ENCODE results near the gene GRHL3.

The GRHL3 gene

GRCh38 chr1:24300971-24301784 lies 18.0 kb upstream of the GRHL3 start:
- Mint-ChIP-seq H3K4me1 (no peaks in the 10 kb centered on the region), H3K27me3 (ENCODE audit: low read depth) (peaks cover 18% of the 10 kb centered on the region), H3K27ac (no peak overlapping the region), H3K4me3 (no peak overlapping the region), H3K36me3 (ENCODE audit: low read depth) (no peaks in the 10 kb centered on the region), H3K9me3 (no peaks in the 10 kb centered on the region)
- no peak for TF ChIP-seq CTCF (IDR thresholded peaks at IDR 0.05; ENCODE audit: unreplicated experiment in 3 of 3)

- no peaks in the 10 kb centered on the region for H3K36me3 Mint-ChIP-seq (ENCODE audit: low read depth)
- H3K4me1 Mint-ChIP-seq, result no peaks in the 10 kb centered on the region
- no peak overlapping the region for H3K27ac Mint-ChIP-seq
- H3K27me3 Mint-ChIP-seq (ENCODE audit: low read depth), result peaks cover 18% of the 10 kb centered on the region
- no peaks in the 10 kb centered on the region for H3K9me3 Mint-ChIP-seq
- no peak for TF ChIP-seq CTCF (IDR thresholded peaks at IDR 0.05; ENCODE audit: unreplicated experiment in 3 of 3)
- no peak overlapping the region for H3K4me3 Mint-ChIP-seq
These were observed 17.4 kb upstream of the GRHL3 start for GRCh38 chr1:24301785-24302175.

GRCh38 chr1:24302209-24302611 lies 16.9 kb upstream of the GRHL3 start:
- Mint-ChIP-seq H3K4me1 (no peaks in the 10 kb centered on the region), H3K27me3 (ENCODE audit: low read depth) (peaks cover 16% of the 10 kb centered on the region), H3K4me3 (no peak overlapping the region), H3K36me3 (ENCODE audit: low read depth) (no peaks in the 10 kb centered on the region), H3K27ac (no peak overlapping the region), H3K9me3 (no peaks in the 10 kb centered on the region)
- no peak for TF ChIP-seq CTCF (IDR thresholded peaks at IDR 0.05; ENCODE audit: unreplicated experiment in 3 of 3)

- Mint-ChIP-seq H3K27ac (no peak overlapping the region), H3K36me3 (ENCODE audit: low read depth) (no peaks in the 10 kb centered on the region), H3K27me3 (ENCODE audit: low read depth) (peaks cover 7% of the 10 kb centered on the region), H3K9me3 (no peaks in the 10 kb centered on the region), H3K4me3 (no peak overlapping the region), H3K4me1 (no peaks in the 10 kb centered on the region)
- TF ChIP-seq CTCF (IDR thresholded peaks at IDR 0.05; ENCODE audit: unreplicated experiment in 3 of 3), result no peak
These were observed 15.6 kb upstream of the GRHL3 start for GRCh38 chr1:24303600-24303999.

- no peak for TF ChIP-seq CTCF (IDR thresholded peaks at IDR 0.05; ENCODE audit: unreplicated experiment in 3 of 3)
- peaks cover 7% of the 10 kb centered on the region for H3K27me3 Mint-ChIP-seq (ENCODE audit: low read depth)
- H3K4me3 Mint-ChIP-seq, result no peak overlapping the region
- H3K9me3 Mint-ChIP-seq, result no peaks in the 10 kb centered on the region
- no peak overlapping the region for H3K27ac Mint-ChIP-seq
- no peaks in the 10 kb centered on the region for H3K4me1 Mint-ChIP-seq
- H3K36me3 Mint-ChIP-seq (ENCODE audit: low read depth), result no peaks in the 10 kb centered on the region
These were observed 14.4 kb upstream of the GRHL3 start for GRCh38 chr1:24304763-24305162.
